GM19043 (cell line): ENCODE measurements around the gene SLC5A12.
"Not testable (repeated sequence)": the region's sequence is repeated elsewhere in the genome, so short reads cannot be mapped to it uniquely, and the experiment has no call there.

ENCODE experiments used
- ATAC-seq: cut with Tn5 transposase; IDR thresholded peaks from one replicate; pipeline ENCODE4 v1.9.1; 2021; ENCODE audit warnings: low read depth; ENCODE audit not compliant: unreplicated experiment

SLC5A12 gene

DNA sequence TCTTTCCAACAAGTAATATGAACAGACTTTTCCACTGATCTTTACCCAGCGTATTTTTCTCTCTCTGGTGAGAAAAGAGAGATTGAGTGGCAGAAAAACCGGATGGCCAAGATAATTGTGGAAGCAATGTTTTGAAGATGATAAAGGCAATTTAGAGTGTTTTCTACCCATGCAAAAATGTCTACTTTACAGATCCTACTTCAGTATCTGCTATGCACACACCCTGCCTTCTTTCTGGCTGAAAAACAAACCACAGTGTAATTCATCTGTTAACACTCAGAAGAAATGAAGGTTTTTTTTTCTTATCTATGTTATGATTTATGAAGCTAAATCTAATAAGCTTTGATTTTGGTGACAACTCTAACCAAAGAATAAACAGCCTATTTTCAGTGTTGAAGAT lies 56.8 kb downstream of the SLC5A12 start:
- no peak for ATAC-seq

DNA sequence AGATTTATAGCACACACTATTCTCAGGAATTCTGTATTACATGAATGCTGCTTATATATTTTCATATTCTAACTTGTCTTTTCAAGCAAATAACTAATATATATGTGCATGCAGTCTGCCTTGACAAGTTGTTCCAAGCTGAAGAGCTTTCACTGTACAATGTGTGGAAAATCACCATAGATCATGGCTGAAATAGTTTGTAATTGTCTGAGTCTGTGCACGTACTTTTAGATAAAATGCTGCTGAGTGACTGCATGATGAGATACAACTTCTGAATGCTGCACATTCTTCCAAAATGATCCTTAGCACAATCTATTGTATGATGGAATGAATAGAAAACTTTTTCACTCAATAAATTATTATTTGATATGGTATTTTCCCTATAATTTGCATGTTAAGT lies 58.9 kb downstream of the SLC5A12 start:
- ATAC-seq = no peak

DNA sequence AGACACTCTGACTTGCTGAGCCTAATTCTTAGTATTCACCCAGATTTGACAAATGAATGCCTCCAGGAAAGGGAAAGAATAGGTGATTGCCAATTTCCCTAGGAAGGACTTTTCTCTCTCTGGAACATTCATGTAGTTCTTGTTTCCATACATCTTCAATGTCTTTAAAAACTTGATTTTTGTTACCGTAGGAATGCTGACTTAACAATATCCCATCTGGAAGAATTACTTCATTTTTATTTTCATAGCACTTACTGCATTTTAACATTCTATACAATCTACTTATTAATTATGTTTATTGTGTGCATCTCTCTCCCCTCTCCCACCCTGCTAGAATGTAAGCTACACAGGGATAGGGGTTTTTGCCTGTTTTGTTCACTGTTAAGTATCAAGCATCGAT lies 66.6 kb downstream of the SLC5A12 start:
- ATAC-seq = no peak

DNA sequence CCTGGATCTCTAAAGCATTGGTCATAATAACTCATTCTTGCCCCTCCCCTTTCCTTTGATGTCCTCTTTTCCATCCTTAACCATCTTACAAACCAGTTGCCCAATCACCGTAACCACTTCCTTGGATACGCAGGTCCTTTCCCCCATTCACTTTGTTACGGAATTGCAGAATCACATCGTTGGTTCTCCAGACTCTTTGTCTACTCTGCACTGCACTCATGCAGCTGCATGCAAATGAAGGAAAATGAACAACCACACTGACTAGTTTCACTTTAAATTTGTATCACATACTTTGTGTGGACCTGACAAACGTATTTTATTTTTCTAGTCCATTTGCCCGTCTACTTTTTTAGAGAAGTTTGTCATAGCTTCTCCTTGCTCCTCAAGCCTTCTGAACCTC lies 69.9 kb downstream of the SLC5A12 start:
- ATAC-seq = no peak

DNA sequence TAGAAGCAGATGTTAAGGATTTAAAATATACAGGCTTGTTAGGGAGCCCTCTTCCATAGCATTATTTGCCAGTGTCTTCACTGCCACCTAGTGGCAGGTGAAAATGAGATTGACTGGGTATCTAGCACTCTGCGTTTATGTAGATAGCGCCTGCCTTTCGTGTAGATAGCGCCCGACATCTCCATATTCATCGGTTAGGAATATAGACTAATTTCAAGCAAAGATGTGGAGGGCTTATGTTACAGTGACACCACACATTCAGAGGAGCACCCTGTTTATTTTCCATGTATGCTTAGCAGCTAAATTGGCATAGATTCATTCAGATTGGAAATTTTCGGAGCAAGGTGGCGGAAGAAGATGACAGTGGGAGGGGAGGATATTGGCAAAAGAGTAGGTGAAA lies 72.0 kb downstream of the SLC5A12 start:
- ATAC-seq = peak; percentile 82

DNA sequence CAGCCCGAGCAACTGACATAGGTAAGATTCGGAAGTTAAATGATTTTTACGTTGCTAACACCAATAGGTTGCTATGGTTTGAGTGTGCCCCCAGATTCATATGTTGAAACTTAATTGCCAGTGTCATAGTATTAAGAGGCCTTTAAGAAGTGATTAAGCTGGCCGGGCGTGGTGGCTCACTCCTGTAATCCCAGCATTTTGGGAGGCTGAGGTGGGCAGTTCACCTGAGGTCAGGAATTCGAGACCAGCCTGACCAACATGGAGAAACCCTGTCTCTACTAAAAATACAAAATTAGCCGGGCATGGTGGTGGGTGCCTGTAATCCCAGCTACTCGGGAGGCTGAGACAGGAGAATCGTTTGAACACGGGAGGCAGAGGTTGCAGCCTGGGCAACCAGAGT lies 78.5 kb downstream of the SLC5A12 start:
- ATAC-seq = not testable (repeated sequence)

DNA sequence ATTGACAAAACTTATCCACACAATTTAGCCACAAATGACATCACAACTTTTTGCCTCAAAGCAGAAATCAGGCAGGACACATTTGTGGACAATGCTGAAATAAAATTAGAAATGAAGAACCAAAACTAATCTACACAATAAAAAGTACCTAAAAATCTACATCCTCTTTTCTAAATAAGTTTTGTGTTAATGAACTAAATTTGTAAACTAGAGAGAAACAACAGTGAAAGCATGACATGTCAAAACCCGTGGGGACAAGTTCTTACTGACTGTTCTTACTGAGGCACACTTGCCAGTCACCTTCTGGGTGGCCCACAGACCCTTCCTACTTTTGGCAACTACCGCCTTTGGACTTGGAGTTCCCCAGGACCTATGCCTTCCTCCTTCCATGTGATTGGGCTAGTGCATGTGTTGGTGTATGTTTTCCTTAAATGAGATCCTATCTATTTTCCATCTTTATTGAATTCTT lies 89.1 kb downstream of the SLC5A12 start:
- no peak for ATAC-seq

DNA sequence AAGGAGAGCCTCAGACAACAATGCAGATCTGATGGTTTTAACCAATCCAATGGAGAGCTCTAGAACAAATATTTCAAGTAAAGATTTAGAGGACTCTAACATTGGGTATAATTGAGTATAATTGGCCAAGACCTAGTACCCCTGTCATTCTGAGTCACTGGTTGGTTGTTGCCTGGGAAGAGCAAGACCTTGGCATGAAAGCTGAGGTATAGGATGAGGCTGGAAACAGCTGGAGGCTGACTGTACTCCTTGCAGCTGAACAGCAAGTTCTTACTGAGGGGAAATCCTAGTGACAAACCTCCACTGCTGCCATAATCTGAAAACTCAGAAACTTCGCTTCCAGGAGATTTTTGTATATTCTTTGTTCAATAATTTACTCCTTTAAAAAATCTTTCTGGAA lies 95.5 kb downstream of the SLC5A12 start:
- ATAC-seq = no peak

DNA sequence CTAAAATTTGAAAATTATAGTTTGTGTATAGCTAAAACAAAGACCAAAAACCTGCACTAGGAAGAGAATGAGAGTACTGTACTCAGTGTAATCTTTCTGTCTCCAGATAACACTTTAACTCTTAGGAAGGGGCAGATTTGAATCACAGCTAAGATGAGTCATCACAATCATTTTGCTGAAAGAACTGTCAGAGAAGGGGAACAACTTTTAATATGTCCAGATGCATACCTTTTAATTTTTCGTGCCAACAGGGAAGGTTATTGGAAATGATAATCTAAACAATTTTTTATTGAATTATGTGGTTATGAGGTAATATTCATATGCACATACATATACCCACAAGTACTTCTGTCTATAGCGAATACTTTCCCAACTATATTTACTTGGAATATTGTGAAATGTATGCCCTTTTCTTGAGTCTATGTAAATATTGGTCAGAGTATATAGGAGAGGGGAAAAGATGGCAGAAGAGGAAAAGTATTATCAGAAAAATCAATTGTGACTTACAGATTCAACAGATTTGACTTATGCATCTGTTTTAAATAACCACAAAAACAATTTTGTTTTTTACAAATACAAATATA lies 98.7 kb downstream of the SLC5A12 start:
- no peak for ATAC-seq

DNA sequence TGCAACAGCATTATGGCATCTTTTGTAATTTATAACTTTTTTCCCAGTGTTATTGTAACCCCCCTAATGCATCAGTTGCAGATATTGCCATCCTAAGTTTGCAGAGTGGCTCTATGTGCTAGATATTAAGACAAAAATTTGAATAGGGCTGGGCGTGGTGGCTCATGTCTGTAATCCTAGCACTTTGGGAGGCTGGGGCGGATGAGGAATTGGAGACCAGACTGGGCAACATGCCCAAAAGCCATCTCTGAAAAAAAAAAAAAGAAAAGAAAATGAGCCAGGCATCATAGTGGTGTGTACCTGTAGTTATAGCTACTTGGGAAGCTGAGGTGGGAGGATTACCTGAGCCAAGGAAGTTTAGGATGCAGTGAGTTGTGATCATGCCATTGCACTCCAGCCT lies 99.7 kb downstream of the SLC5A12 start:
- no peak for ATAC-seq

DNA sequence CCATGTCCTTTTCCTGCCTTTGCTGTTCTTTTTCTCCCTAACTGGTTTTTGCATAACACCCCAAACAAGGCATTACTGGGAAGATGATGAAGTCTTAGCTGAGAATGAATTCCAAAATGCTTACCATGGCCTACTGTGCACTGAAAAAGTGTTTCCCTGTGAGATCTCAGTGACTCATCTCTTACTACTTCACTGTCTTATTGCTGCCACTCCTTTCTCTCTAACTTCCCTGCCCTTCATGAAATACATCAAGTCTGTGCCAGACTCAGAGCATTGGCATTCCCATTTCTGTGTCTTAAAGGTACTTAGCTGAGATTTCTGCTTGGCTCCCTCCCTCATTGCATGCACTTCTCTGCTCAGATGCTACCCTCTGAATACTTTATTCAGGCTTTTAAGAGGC lies 100.7 kb downstream of the SLC5A12 start:
- ATAC-seq = no peak

DNA sequence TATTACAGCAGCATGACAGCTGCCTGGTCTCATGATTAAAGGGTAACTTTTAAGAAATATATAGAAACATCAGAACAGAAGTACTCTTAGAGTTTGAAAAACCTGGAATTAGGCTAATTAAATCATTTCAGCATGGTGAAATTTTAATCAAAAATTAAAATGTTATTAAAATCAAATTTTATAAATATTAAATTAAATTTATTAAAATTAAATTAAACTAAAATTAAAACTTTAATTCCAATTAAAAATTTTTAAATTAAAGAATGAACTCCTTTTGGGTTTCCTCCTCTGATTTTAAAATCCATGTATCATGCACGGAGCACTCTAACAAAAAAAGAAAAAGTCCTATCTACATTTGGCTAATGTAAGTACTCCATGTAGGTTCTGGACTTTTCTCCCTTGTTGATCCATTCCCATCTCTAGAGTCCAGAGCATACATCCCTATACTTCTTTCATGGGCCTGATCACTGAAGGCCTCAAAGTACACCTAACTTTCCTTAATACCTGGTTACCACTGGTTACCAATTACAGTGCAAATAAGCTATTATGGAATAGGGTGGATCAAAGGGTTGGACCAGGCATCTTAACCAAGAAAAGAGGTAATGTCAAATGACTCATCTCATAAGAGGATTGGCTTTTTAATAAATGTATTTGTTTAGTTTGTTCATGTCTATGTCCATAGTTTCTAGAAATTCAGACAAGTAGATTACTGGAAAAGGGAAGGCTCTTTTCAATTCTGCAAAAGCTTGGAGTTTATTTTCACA lies 101.4 kb downstream of the SLC5A12 start:
- no peak for ATAC-seq

DNA sequence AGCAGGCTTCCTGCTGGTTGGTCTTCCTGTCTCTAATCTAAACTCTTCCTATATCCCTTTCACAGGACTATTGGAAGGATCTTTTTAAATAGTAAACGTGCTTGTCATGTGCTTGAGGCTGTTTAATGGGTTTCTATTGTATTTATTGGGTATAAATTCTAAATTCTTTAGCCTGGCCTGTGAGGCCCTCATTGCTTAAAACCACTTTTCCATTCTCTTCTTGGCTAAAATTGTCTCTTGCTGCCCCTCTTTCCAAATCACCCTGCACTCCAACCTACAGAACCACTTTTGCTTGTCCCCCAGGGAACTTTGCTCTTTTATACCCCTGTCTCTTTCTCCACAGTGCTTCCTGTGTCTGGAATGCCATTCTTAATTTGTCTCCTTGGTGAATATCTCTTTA lies 103.4 kb downstream of the SLC5A12 start:
- no peak for ATAC-seq
